HEK293 (cell line): ENCODE measurements around the gene KLHL40.

Source experiments
- CTCF ChIA-PET: fragments of 350-600 bp; formaldehyde crosslinking; extraction: SDS; loops from one replicate; lab custom pipeline; 2021; ENCODE audit warnings: antibody characterized with exemption; lab: Yijun Ruan, JAX
- POLR2A ChIA-PET: fragments of 300-600 bp; formaldehyde crosslinking; extraction: SDS; loops from one replicate; lab custom pipeline; 2020; ENCODE audit warnings: antibody characterized with exemption, inconsistent platforms; lab: Yijun Ruan, JAX
- H3K27ac ChIP-seq: fragments of 200-500 bp; sonication (Bioruptor generic); 2 replicates; pipeline ENCODE4 v1.5.1; 2014; ENCODE audit warnings: low read depth, low read length, control low read depth, inconsistent platforms; ENCODE audit errors: extremely low read depth
- H3K36me3 ChIP-seq, 2 experiments: fragments of 200-500 bp in 1 of 2; sonication (Bioruptor generic) in 1 of 2; 1 replicate in 1 of 2; 2 replicates in 1 of 2; pipeline ENCODE4 v1.5.1; 2014 to 2017; ENCODE audit warnings: inconsistent platforms in 2 of 2, low read length in 2 of 2; ENCODE audit not compliant: control insufficient read depth in 2 of 2, insufficient read depth in 1 of 2
- H3K4me1 ChIP-seq: fragments of 200-500 bp; sonication (Bioruptor generic); 2 replicates; pipeline ENCODE4 v1.5.1; 2014; ENCODE audit warnings: mild to moderate bottlenecking, low read length, inconsistent platforms; ENCODE audit not compliant: control insufficient read depth, insufficient read depth
- H3K4me3 ChIP-seq: 2 replicates; pipeline ENCODE4 v1.5.1; 2011; ENCODE audit warnings: low read depth, mild to moderate bottlenecking, control low read depth, low read length, moderate library complexity
- H3K9me3 ChIP-seq: fragments of 200-500 bp; sonication (Bioruptor generic); 2 replicates; pipeline ENCODE4 v1.5.1; 2014; ENCODE audit warnings: low read depth, low read length, inconsistent platforms; ENCODE audit not compliant: control insufficient read depth, insufficient read depth
- BCL11A ChIP-seq: fragments of 450-650 bp; formaldehyde crosslinking; IDR thresholded peaks from 2 replicates; pipeline ENCODE4 v1.5.1; 2016; ENCODE audit warnings: low read depth, missing biosample characterization, missing genetic modification characterization
- IKZF3 ChIP-seq: fragments of 450-650 bp; IDR thresholded peaks from 2 replicates; pipeline ENCODE4 v1.5.0; 2018; ENCODE audit warnings: missing biosample characterization, mild to moderate bottlenecking, missing genetic modification characterization, moderate library complexity
- OVOL3 ChIP-seq: fragments of 450-650 bp; formaldehyde crosslinking; IDR thresholded peaks from 2 replicates; pipeline ENCODE4 v1.5.1; 2016; ENCODE audit warnings: missing biosample characterization, missing genetic modification characterization
- SETDB1 ChIP-seq: IDR thresholded peaks from one replicate; pipeline ENCODE4 v1.6.1; 2017; ENCODE audit warnings: mild to moderate bottlenecking, low read length, moderate library complexity, mixed read lengths; ENCODE audit not compliant: insufficient read length
- YY1 ChIP-seq: fragments of 450-650 bp; formaldehyde crosslinking; IDR thresholded peaks from 2 replicates; pipeline ENCODE4 v1.5.1; 2018; ENCODE audit warnings: missing biosample characterization, missing genetic modification characterization
- ZBTB48 ChIP-seq: fragments of 450-650 bp; formaldehyde crosslinking; IDR thresholded peaks from 2 replicates; pipeline ENCODE4 v1.5.1; 2016; ENCODE audit warnings: missing biosample characterization, missing genetic modification characterization
- ZEB2 ChIP-seq: fragments of 450-650 bp; formaldehyde crosslinking; IDR thresholded peaks from 2 replicates; pipeline ENCODE4 v1.5.1; 2016; ENCODE audit warnings: missing biosample characterization, missing genetic modification characterization
- ZFP69B ChIP-seq: fragments of 450-650 bp; formaldehyde crosslinking; IDR thresholded peaks from 2 replicates; pipeline ENCODE4 v1.5.1; 2016; ENCODE audit warnings: missing biosample characterization, missing genetic modification characterization
- ZNF138 ChIP-seq: fragments of 450-650 bp; formaldehyde crosslinking; IDR thresholded peaks from 2 replicates; pipeline ENCODE4 v1.5.1; 2016; ENCODE audit warnings: missing biosample characterization, missing genetic modification characterization, borderline replicate concordance
- ZNF175 ChIP-seq: fragments of 450-650 bp; formaldehyde crosslinking; IDR thresholded peaks from 2 replicates; pipeline ENCODE4 v1.5.1; 2016; ENCODE audit warnings: missing biosample characterization, missing genetic modification characterization
- ZNF335 ChIP-seq: fragments of 450-650 bp; formaldehyde crosslinking; conservative IDR thresholded peaks from 2 replicates; pipeline ENCODE4 v1.5.1; 2016; ENCODE audit warnings: missing biosample characterization, missing genetic modification characterization
- ZNF529 ChIP-seq: fragments of 450-650 bp; formaldehyde crosslinking; IDR thresholded peaks from 2 replicates; pipeline ENCODE4 v1.5.1; 2017; ENCODE audit warnings: missing genetic modification characterization, missing biosample characterization; ENCODE audit not compliant: insufficient replicate concordance
- ZNF580 ChIP-seq: fragments of 450-650 bp; formaldehyde crosslinking; IDR thresholded peaks from 2 replicates; pipeline ENCODE4 v1.5.1; 2016; ENCODE audit warnings: missing biosample characterization, missing genetic modification characterization
- ZNF626 ChIP-seq: fragments of 450-650 bp; sonication (Bioruptor Pico); formaldehyde crosslinking; IDR thresholded peaks from 2 replicates; pipeline ENCODE4 v1.5.1; 2018; ENCODE audit warnings: missing biosample characterization, missing genetic modification characterization, inconsistent platforms
- ZNF777 ChIP-seq: fragments of 450-650 bp; formaldehyde crosslinking; IDR thresholded peaks from 2 replicates; pipeline ENCODE4 v1.5.1; 2017; ENCODE audit warnings: missing biosample characterization, missing genetic modification characterization, borderline replicate concordance
- TF ChIP-seq, protein P1 (sequence below): fragments of 450-650 bp; formaldehyde crosslinking; conservative IDR thresholded peaks from 2 replicates; pipeline ENCODE4 v1.5.1; 2016; ENCODE audit warnings: low read depth, missing biosample characterization, missing genetic modification characterization
- TF ChIP-seq, protein P2 (sequence below): IDR thresholded peaks from 2 replicates; pipeline ENCODE4 v1.6.1; 2011; ENCODE audit warnings: mild to moderate bottlenecking, low read depth, low read length, borderline replicate concordance

The KLHL40 gene

GRCh38 chr3:42739401-42740158, 54.2 kb downstream of the KLHL40 start (continued):
- TF ChIP-seq, protein P1, sequence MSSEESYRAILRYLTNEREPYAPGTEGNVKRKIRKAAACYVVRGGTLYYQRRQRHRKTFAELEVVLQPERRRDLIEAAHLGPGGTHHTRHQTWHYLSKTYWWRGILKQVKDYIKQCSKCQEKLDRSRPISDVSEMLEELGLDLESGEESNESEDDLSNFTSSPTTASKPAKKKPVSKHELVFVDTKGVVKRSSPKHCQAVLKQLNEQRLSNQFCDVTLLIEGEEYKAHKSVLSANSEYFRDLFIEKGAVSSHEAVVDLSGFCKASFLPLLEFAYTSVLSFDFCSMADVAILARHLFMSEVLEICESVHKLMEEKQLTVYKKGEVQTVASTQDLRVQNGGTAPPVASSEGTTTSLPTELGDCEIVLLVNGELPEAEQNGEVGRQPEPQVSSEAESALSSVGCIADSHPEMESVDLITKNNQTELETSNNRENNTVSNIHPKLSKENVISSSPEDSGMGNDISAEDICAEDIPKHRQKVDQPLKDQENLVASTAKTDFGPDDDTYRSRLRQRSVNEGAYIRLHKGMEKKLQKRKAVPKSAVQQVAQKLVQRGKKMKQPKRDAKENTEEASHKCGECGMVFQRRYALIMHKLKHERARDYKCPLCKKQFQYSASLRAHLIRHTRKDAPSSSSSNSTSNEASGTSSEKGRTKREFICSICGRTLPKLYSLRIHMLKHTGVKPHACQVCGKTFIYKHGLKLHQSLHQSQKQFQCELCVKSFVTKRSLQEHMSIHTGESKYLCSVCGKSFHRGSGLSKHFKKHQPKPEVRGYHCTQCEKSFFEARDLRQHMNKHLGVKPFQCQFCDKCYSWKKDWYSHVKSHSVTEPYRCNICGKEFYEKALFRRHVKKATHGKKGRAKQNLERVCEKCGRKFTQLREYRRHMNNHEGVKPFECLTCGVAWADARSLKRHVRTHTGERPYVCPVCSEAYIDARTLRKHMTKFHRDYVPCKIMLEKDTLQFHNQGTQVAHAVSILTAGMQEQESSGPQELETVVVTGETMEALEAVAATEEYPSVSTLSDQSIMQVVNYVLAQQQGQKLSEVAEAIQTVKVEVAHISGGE (tag by site-specific recombination): no peak

GRCh38 chr3:42741796-42742195, 56.5 kb downstream of the KLHL40 start:
- Histone ChIP-seq H3K4me3 (no peak overlapping the region), H3K36me3 (no peaks in the 10 kb centered on the region), H3K9me3 (no peaks in the 10 kb centered on the region), H3K4me1 (no peaks in the 10 kb centered on the region), H3K27ac (no peak overlapping the region)
- ChIA-PET POLR2A (no interaction called here), CTCF (no interaction called here)
- TF ChIP-seq ZBTB48 (tag by site-specific recombination) (no peak), ZNF580 (tag by site-specific recombination) (no peak), YY1 (tag by site-specific recombination) (no peak), ZNF626 (tag by site-specific recombination) (no peak), ZNF777 (tag by site-specific recombination) (no peak), ZEB2 (no peak), BCL11A (tag by site-specific recombination) (no peak), OVOL3 (tag by site-specific recombination) (no peak), ZNF138 (no peak), SETDB1 (no peak), IKZF3 (tag by site-specific recombination) (no peak), ZNF335 (tag by site-specific recombination) (no peak), ZNF175 (tag by site-specific recombination) (no peak), ZNF529 (no peak), ZFP69B (tag by site-specific recombination) (no peak)
- TF ChIP-seq, protein P2, sequence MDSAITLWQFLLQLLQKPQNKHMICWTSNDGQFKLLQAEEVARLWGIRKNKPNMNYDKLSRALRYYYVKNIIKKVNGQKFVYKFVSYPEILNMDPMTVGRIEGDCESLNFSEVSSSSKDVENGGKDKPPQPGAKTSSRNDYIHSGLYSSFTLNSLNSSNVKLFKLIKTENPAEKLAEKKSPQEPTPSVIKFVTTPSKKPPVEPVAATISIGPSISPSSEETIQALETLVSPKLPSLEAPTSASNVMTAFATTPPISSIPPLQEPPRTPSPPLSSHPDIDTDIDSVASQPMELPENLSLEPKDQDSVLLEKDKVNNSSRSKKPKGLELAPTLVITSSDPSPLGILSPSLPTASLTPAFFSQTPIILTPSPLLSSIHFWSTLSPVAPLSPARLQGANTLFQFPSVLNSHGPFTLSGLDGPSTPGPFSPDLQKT: no peak
- TF ChIP-seq, all 188 proteins: peak for 0
